Measurements from ENCODE around the gene KLHL3. TPM values are rescaled to one million over a fixed set of nuclear protein-coding genes. Genes with fewer than 3 reads are reported as not detected.

KLHL3 gene
- total RNA-seq, 2 experiments from 2014 or later: 9.2 to 12.2 TPM

DNA sequence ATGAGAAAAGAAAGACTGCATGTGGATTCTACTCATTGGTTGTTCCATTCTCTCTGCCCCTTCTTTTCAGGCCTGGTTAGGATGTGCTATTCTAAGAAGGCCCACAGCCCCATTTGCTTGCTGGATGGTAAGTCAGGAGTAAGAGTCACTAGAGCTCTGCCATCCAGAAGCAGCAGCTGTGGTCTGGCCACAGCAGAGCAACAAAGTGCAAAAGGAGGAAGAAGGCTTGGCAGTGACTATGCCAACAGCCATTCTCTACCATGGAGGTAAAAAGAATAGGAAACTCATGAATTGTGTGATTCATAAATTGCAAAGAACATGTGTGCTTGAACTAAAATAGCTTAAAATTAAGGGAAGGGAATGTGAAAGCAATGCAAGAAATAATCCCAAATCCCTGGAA lies 20.9 kb downstream of the KLHL3 start:
- CTCF ChIA-PET: interaction anchor here (0.7 kb wide), 1 partner anchor 27 kb away, joined by 3 read pairs; no protein-coding TSS in a partner anchor
- H3K27me3 Mint-ChIP-seq: no peaks in the 10 kb centered on the region
- H3K27ac Mint-ChIP-seq: no peak overlapping the region
- H3K4me1 Mint-ChIP-seq (ENCODE audit: low read depth): peaks cover 2% of the 10 kb centered on the region
- intact Hi-C loops (cut with micrococcal nuclease): no loop called here
- DNase-seq (no peak), ATAC-seq (no peak)
- H3K9me3 Mint-ChIP-seq: peaks cover 6% of the 10 kb centered on the region
- POLR2A ChIA-PET: interaction anchor here (0.8 kb wide), 1 partner anchor 39 kb away, joined by 3 read pairs; no protein-coding TSS in a partner anchor
- H3K36me3 Mint-ChIP-seq (ENCODE audit: low read depth): peaks cover 30% of the 10 kb centered on the region
- no peak overlapping the region for H3K4me3 Mint-ChIP-seq
- TF ChIP-seq, protein P1, sequence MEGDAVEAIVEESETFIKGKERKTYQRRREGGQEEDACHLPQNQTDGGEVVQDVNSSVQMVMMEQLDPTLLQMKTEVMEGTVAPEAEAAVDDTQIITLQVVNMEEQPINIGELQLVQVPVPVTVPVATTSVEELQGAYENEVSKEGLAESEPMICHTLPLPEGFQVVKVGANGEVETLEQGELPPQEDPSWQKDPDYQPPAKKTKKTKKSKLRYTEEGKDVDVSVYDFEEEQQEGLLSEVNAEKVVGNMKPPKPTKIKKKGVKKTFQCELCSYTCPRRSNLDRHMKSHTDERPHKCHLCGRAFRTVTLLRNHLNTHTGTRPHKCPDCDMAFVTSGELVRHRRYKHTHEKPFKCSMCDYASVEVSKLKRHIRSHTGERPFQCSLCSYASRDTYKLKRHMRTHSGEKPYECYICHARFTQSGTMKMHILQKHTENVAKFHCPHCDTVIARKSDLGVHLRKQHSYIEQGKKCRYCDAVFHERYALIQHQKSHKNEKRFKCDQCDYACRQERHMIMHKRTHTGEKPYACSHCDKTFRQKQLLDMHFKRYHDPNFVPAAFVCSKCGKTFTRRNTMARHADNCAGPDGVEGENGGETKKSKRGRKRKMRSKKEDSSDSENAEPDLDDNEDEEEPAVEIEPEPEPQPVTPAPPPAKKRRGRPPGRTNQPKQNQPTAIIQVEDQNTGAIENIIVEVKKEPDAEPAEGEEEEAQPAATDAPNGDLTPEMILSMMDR (IDR thresholded peaks at IDR 0.05): no peak

DNA sequence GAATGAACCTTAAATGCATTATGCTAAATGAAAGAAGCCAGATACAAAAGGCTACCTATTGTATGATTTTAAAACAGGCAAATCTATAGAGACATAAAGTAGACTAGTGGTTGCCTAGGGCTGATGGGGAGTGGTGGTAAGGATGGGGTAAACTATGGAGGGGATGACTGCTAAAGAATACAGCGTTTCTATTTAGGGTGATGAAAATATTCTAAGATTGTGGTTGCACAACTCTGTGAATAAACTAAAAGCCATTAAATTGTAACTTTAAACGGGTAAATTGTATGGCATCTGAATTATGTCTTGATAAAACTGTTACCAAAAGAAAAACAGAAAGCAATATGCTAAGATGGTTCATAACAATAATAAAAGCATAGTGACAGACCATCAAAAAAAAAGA lies 21.4 kb downstream of the KLHL3 start:
- Mint-ChIP-seq H3K36me3 (ENCODE audit: low read depth) (peaks cover 33% of the 10 kb centered on the region), H3K27me3 (no peaks in the 10 kb centered on the region), H3K9me3 (peaks cover 6% of the 10 kb centered on the region), H3K27ac (no peak overlapping the region), H3K4me3 (no peak overlapping the region), H3K4me1 (ENCODE audit: low read depth) (peaks cover 2% of the 10 kb centered on the region)
- TF ChIP-seq, protein P1 (IDR thresholded peaks at IDR 0.05): no peak
- no peak for ATAC-seq
- CTCF ChIA-PET: no interaction called here
- no peak for DNase-seq
- POLR2A ChIA-PET: interaction anchor here (2.6 kb wide), 1 partner anchor 22 kb away, joined by 10 read pairs; no protein-coding TSS in a partner anchor
- intact Hi-C loops (cut with micrococcal nuclease): no loop called here

DNA sequence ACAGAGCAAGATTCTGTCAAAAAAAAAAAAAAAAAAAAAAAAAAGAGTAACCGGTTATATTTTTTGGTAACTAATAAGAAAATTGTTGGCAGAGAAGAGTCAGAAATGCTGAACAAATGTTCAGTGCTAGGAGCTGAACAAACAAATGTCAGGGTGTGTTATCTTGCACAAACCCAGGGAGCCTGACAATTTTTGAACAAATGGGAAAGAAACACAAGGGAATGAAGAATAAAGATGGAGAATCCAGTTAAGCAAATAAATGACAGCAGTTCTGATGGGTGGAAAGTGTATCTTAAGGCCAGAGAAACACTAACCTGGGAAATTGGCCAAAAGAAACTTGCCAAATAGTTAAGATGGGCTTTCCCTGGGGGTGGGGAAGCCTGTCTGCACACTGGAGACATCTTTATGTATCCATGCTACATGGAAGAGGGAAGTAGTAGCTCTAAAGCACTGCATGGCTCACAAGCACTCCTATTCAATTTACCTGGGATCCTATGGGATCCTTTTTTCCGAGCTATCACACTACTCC lies 23.7 kb downstream of the KLHL3 start:
- H3K27ac Mint-ChIP-seq: no peak overlapping the region
- CTCF ChIA-PET: interaction anchor here (1.0 to 2.5 kb wide), 3 partner anchors 14 to 52 kb away, joined by 3 to 11 read pairs (median 5); no protein-coding TSS in a partner anchor
- TF ChIP-seq, protein P1 (IDR thresholded peaks at IDR 0.05): no peak
- peaks cover 2% of the 10 kb centered on the region for H3K4me1 Mint-ChIP-seq (ENCODE audit: low read depth)
- no peak for DNase-seq
- H3K27me3 Mint-ChIP-seq: no peaks in the 10 kb centered on the region
- ATAC-seq: no peak
- peaks cover 40% of the 10 kb centered on the region for H3K36me3 Mint-ChIP-seq (ENCODE audit: low read depth)
- peaks cover 6% of the 10 kb centered on the region for H3K9me3 Mint-ChIP-seq
- intact Hi-C loops (cut with micrococcal nuclease): no loop called here
- POLR2A ChIA-PET: interaction anchor here (1.1 to 2.6 kb wide), 2 partner anchors 16 to 25 kb away, joined by 3 to 10 read pairs; no protein-coding TSS in a partner anchor
- H3K4me3 Mint-ChIP-seq: no peak overlapping the region

DNA sequence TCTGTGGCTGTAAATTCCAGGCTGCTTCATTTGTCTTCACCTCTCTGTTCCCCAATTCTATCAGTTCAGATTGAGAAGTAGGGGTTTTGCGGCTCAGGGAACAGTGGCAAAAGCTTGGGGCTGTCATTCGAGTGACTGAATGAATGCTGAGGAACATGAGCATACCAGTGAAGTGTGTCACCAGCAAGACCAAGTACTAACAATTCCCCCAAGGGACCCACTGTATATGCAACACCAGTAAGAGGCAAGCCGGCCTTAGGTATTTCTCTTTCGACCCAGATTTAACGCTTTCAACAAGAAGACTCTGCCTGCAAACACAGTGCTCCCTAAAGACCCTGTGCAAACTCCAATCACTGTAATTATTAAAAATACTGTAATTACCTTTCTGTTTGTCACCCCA lies 25.8 kb downstream of the KLHL3 start:
- no peaks in the 10 kb centered on the region for H3K27me3 Mint-ChIP-seq
- ATAC-seq (no peak), DNase-seq (no peak)
- intact Hi-C loops (cut with micrococcal nuclease): no loop called here
- H3K27ac Mint-ChIP-seq: no peak overlapping the region
- H3K36me3 Mint-ChIP-seq (ENCODE audit: low read depth): peaks cover 39% of the 10 kb centered on the region
- no peak overlapping the region for H3K4me3 Mint-ChIP-seq
- H3K4me1 Mint-ChIP-seq (ENCODE audit: low read depth): peaks cover 2% of the 10 kb centered on the region
- peaks cover 6% of the 10 kb centered on the region for H3K9me3 Mint-ChIP-seq
- TF ChIP-seq, protein P1 (IDR thresholded peaks at IDR 0.05): no peak
- CTCF ChIA-PET: no interaction called here
- POLR2A ChIA-PET: interaction anchor here (1.3 kb wide), 1 partner anchor 11 kb away, joined by 3 read pairs; no protein-coding TSS in a partner anchor

DNA sequence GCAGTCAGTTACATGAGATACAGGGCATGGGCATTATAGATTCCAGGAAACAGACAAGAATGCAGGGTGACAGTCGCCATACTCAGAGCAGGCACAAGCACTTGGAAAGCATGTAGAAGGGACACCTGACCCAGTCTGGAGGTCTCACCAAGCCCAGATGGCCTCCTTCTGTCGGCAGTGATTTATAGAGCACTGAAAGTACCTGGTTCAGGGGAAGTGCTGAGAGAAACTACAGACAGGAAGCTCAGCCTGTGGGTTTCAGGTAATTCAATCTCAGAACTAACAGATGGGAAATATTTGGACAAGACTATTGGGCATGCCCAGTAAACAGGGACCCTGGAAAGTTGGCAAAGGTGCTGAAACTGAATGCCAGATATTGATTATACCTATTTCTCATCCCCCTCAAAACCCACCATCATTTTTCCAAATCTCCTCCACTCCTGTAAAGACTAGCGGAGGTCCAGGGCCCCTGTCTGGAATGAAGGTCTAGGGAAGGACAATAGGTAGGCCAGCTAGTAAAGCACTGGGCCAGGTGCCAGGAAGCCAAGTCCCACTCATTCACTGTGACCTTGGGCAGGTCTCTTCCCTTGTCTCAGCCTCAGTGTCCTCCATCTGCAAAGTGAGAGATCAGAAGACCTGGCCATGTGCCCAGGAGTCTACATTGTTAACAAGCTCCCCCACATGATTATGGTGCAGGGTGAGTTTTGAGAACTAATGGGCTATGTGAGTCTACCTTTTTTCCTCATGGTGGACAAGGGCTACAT lies 26.9 kb downstream of the KLHL3 start:
- no peak overlapping the region for H3K4me3 Mint-ChIP-seq
- no peak for ATAC-seq
- no peak for DNase-seq
- intact Hi-C loops (cut with micrococcal nuclease): no loop called here
- TF ChIP-seq, protein P1 (IDR thresholded peaks at IDR 0.05): no peak
- POLR2A ChIA-PET: no interaction called here
- peaks cover 2% of the 10 kb centered on the region for H3K4me1 Mint-ChIP-seq (ENCODE audit: low read depth)
- H3K9me3 Mint-ChIP-seq: peaks cover 6% of the 10 kb centered on the region
- CTCF ChIA-PET: no interaction called here
- no peak overlapping the region for H3K27ac Mint-ChIP-seq
- H3K36me3 Mint-ChIP-seq (ENCODE audit: low read depth): peaks cover 29% of the 10 kb centered on the region
- no peaks in the 10 kb centered on the region for H3K27me3 Mint-ChIP-seq

Data from activated CD8-positive, alpha-beta T cell treated with anti-CD3 and anti-CD28 coated beads for 36 hours (primary cell).